Left lung (tissue), 10 donors: ENCODE results near the gene KIF6. TPM values are rescaled to one million over a fixed set of nuclear protein-coding genes. Genes with fewer than 3 reads are reported as not detected.
"Not testable (repeated sequence)": the region's sequence is repeated elsewhere in the genome, so short reads cannot be mapped to it uniquely, and the experiment has no call there.

Experiments
- ATAC-seq: fragments of 200-7000 bp; cut with Tn5 transposase; one replicate; pipeline ENCODE4 v1.9.1; 2020; ENCODE audit warnings: moderate library complexity
- DNase-seq, 4 donors: peaks; one replicate each; pipeline ENCODE4 v3.0.0-alpha.2; 2013 to 2020
- H3K27ac ChIP-seq, 2 donors: fragments of 200-600 bp; sonication (generic) in 1 of 2; one replicate each; pipeline versions ENCODE4 v1.5.0 to v1.8.0; 2020 to 2021
- H3K27me3 ChIP-seq, 2 donors: fragments of 200-600 bp; sonication (generic) in 1 of 2; one replicate each; pipeline versions ENCODE4 v1.5.0 to v1.8.0; 2020 to 2021
- H3K36me3 ChIP-seq, 2 donors: fragments of 200-600 bp; sonication (generic) in 1 of 2; one replicate each; pipeline versions ENCODE4 v1.5.0 to v1.8.0; 2020 to 2021
- H3K4me1 ChIP-seq, 2 donors: fragments of 200-600 bp; one replicate each; pipeline ENCODE4 v1.8.0; 2021
- H3K4me3 ChIP-seq, 2 donors: fragments of 200-600 bp; sonication (generic) in 1 of 2; one replicate each; pipeline versions ENCODE4 v1.5.0 to v1.8.0; 2020 to 2021; ENCODE audit warnings: mild to moderate bottlenecking in 1 of 2
- H3K9me3 ChIP-seq, 2 donors: fragments of 200-600 bp; sonication (generic) in 1 of 2; one replicate each; pipeline versions ENCODE4 v1.5.0 to v1.8.0; 2020 to 2021
- intact Hi-C, 2 donors: fragments of 100-400 bp; cut with DNase I; formaldehyde crosslinking; loops; one replicate each; pipeline versions ENCODE4 v1.11.2 to v1.14.2; 2022
- polyA plus RNA-seq, 6 donors: library from polyadenylated mRNA; unstranded; fragments of 120-200 nt; gene quantifications; one replicate each; pipeline ENCODE4 v1.2.1, GENCODE V29; 2013; ENCODE audit not compliant: insufficient read length in 6 of 6
- total RNA-seq, 2 donors: library from RNA; stranded (reverse); fragmentation: NEBNext Ultra II Directional; extraction: Animal tissue kit (Norgen Biotek cat#: 25700); gene quantifications; one replicate each; pipeline ENCODE4 v1.2.1, GENCODE V29; 2021
- TF ChIP-seq, protein P1 (sequence below), 2 donors: fragments of 200-600 bp; sonication (generic) in 1 of 2; IDR thresholded peaks; one replicate each; pipeline versions ENCODE4 v1.5.0 to v1.8.0; 2021; ENCODE audit warnings: antibody characterized with exemption in 2 of 2
- donor health status: DM: no; HTN: yes; CAD: no.
- donor health status: DM: no; HTN: no; CAD: no.

The KIF6 gene
- total and polyA plus RNA-seq, 8 donors, result 0.93 to 4.4 (median 2.8) TPM

DNA sequence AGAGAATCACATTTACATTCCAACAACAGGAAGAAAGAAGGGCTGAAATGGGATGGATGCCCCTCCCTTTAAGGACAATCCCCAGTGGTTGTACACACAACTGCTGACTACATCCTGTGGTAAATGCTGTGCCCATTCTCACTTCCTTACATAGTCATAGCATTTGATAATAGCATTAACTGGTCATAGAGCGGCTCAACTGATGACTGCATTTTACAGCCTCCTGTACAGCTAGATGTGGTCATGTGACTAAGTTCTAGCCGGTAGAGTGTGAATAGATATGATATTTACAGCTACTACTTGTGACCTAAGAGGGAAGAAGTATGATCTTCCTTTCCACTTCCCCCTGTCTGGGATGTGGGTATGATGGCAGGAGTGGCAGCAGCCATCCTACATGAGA is 435.7 kb downstream of the KIF6 start:
- DNase-seq (no peak), ATAC-seq (peak; percentile 49)
- TF ChIP-seq, protein P1, sequence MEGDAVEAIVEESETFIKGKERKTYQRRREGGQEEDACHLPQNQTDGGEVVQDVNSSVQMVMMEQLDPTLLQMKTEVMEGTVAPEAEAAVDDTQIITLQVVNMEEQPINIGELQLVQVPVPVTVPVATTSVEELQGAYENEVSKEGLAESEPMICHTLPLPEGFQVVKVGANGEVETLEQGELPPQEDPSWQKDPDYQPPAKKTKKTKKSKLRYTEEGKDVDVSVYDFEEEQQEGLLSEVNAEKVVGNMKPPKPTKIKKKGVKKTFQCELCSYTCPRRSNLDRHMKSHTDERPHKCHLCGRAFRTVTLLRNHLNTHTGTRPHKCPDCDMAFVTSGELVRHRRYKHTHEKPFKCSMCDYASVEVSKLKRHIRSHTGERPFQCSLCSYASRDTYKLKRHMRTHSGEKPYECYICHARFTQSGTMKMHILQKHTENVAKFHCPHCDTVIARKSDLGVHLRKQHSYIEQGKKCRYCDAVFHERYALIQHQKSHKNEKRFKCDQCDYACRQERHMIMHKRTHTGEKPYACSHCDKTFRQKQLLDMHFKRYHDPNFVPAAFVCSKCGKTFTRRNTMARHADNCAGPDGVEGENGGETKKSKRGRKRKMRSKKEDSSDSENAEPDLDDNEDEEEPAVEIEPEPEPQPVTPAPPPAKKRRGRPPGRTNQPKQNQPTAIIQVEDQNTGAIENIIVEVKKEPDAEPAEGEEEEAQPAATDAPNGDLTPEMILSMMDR (IDR thresholded peaks at IDR 0.05), result no peak
- Histone ChIP-seq H3K4me3 (no peak overlapping the region), H3K36me3 (no peaks in the 10 kb centered on the region), H3K27ac (no peak overlapping the region), H3K9me3 (no peaks in the 10 kb centered on the region), H3K27me3 (no peaks in the 10 kb centered on the region), H3K4me1 (no peaks in the 10 kb centered on the region)
- intact Hi-C loops, result no loop called here

- H3K4me3 ChIP-seq, result no peak overlapping the region
- intact Hi-C loops, result no loop called here
These were observed 437.6 kb downstream of the KIF6 start for GRCh38 chr6:39287601-39288000.

GRCh38 chr6:39286596-39286995 is 438.6 kb downstream of the KIF6 start:
- DNase-seq, intact Hi-C loops, H3K4me1 ChIP-seq, H3K27me3 ChIP-seq, ATAC-seq, H3K27ac ChIP-seq, H3K36me3 ChIP-seq, H3K9me3 ChIP-seq, H3K4me3 ChIP-seq: not testable (repeated sequence)

More at GRCh38 chr6:39287601-39288000, 437.6 kb downstream of the KIF6 start:
- TF ChIP-seq, protein P1 (IDR thresholded peaks at IDR 0.05), result no peak
- Histone ChIP-seq H3K27me3 (no peaks in the 10 kb centered on the region), H3K4me1 (peaks cover 0 to 3% of the 10 kb centered on the region in 2 donors), H3K9me3 (no peaks in the 10 kb centered on the region), H3K36me3 (no peaks in the 10 kb centered on the region), H3K27ac (no peak overlapping the region)
- no peak for DNase-seq
- ATAC-seq, result no peak

DNA sequence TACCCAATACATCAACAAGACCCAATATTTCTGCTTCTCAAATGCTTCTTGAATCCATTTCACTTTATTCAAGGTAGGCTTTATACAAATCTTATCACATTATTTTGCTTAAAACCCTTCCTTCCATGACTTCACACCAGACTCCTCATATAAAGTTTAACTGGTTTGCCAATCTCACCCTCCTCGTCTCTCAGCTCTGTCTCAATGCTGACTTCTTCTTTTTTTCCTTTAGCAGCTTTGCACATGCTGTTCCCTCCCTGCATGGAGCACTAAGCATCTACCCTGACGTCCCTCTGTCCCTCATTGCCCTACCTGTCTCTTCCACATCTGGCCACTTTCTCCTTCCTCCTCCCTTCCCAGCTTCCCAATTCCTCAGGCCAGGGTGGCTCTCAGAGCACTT is 442.4 kb downstream of the KIF6 start:
- H3K9me3 ChIP-seq, result no peaks in the 10 kb centered on the region
- intact Hi-C loops, result no loop called here
- DNase-seq (no peak), ATAC-seq (no peak)
- no peak overlapping the region for H3K27ac ChIP-seq
- TF ChIP-seq, protein P1 (IDR thresholded peaks at IDR 0.05), result no peak
- H3K4me3 ChIP-seq, result no peak overlapping the region
- peaks cover 0 to 3% of the 10 kb centered on the region in 2 donors for H3K4me1 ChIP-seq
- H3K36me3 ChIP-seq, result no peaks in the 10 kb centered on the region
- H3K27me3 ChIP-seq, result no peaks in the 10 kb centered on the region

DNA sequence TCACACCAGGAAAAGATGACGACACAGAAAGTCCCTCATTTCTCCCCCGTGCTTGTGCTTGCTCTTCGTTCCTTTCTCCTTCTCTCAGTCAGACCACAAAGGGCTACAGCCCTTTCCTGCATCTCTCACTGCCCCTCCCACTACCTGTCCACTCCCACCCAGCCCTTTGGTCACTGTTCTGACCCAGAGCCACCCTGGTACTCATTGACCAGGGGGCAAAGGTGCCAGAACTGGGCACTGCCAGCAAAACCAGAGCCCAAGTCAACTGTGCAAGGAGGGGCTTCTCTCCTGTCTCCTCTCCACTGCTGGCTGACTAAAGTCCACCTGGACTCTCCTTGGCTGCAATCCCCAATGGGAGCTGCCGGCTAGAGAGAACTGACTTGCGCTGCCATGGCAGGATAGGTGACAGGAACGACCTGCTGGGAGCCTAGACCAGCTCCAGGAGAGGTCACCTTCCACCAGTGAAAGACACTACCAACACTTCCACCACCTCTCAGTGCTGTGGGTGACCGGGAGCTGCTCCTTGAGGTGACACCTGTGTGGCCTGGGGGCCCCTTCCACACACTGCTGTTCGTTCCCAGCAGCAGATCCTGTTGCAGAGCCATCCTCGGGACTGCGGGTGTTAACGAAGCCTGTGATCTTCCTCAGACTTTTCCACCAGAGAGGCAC is 443.8 kb downstream of the KIF6 start:
- no peak for ATAC-seq
- Histone ChIP-seq H3K4me3 (no peak overlapping the region), H3K27ac (no peak overlapping the region), H3K4me1 (peaks cover 0 to 3% of the 10 kb centered on the region in 2 donors), H3K27me3 (no peaks in the 10 kb centered on the region), H3K9me3 (no peaks in the 10 kb centered on the region), H3K36me3 (no peaks in the 10 kb centered on the region)
- TF ChIP-seq, protein P1 (IDR thresholded peaks at IDR 0.05), result no peak
- DNase-seq, result no peak
- intact Hi-C loops, result no loop called here

- ATAC-seq, result peak; percentile 71
- Histone ChIP-seq H3K4me3 (no peak overlapping the region), H3K4me1 (peaks cover 0 to 3% of the 10 kb centered on the region in 2 donors), H3K36me3 (no peaks in the 10 kb centered on the region), H3K9me3 (no peaks in the 10 kb centered on the region), H3K27ac (no peak overlapping the region), H3K27me3 (no peaks in the 10 kb centered on the region)
- TF ChIP-seq, protein P1 (IDR thresholded peaks at IDR 0.05), result no peak
- no peak for DNase-seq
- intact Hi-C loops, result no loop called here
These were observed 444.9 kb downstream of the KIF6 start for GRCh38 chr6:39280247-39280731.
